Left cardiac atrium (tissue), 4 donors: ENCODE results near the gene ABAT. TPM values are rescaled to one million over a fixed set of nuclear protein-coding genes. Genes with fewer than 3 reads are reported as not detected.

Experiments
- ATAC-seq, 2 donors: fragments of 200-7000 bp; cut with Tn5 transposase; one replicate each; pipeline ENCODE4 v1.9.1; 2020; ENCODE audit warnings: mild to moderate bottlenecking in 2 of 2, moderate library complexity in 2 of 2
- DNase-seq: peaks from one replicate; pipeline ENCODE4 v3.0.0-alpha.2; 2020
- intact Hi-C, 2 donors: fragments of 100-400 bp; cut with DNase I; formaldehyde crosslinking; loops; one replicate each; pipeline versions ENCODE4 v1.14.1 to v1.15.1; 2022 to 2023
- total RNA-seq, 2 donors: library from RNA; stranded (reverse); fragmentation: NEBNext Ultra II Directional; extraction: Animal tissue kit (Norgen Biotek cat#: 25700); gene quantifications; one replicate each; pipeline ENCODE4 v1.2.1, GENCODE V29; 2021
- donor health status: DM: no; HTN: yes; CAD: no.
- donor health status: DM: no; HTN: yes; CAD: no; lungs with severe emphysema.
- donor health status: DM: yes; HTN: yes; CAD: no.
- donor health status: Dilated cardiomyopathy.

ABAT gene
- total RNA-seq, 2 donors from 2014 or later, result 4.2 to 5.0 TPM

- no peak for DNase-seq
- intact Hi-C loops, result no loop called here
- no peak for ATAC-seq
Observed at GRCh38 chr16:8712589-8713361, 38.4 kb downstream of the ABAT start.

GRCh38 chr16:8713635-8714172 lies 39.3 kb downstream of the ABAT start:
- intact Hi-C loops, result no loop called here
- DNase-seq, result no peak
- ATAC-seq, result peak in 1 of 2 donors; percentile 30

GRCh38 chr16:8714174-8714573 lies 39.8 kb downstream of the ABAT start:
- peak; percentile 32 to 76 for ATAC-seq
- DNase-seq, result no peak
- intact Hi-C loops, result no loop called here

- ATAC-seq (peak in 1 of 2 donors; percentile 29), DNase-seq (no peak)
- intact Hi-C loops, result no loop called here
Observed at GRCh38 chr16:8714807-8715206, 40.4 kb downstream of the ABAT start.

- intact Hi-C loops, result no loop called here
Observed at GRCh38 chr16:8716052-8716451, 41.6 kb downstream of the ABAT start.

GRCh38 chr16:8716592-8716991 lies 42.2 kb downstream of the ABAT start:
- intact Hi-C loops, result no loop called here
- no peak for ATAC-seq
- DNase-seq, result no peak

More at GRCh38 chr16:8716052-8716451, 41.6 kb downstream of the ABAT start:
- ATAC-seq, result no peak
- no peak for DNase-seq

- ATAC-seq (no peak), DNase-seq (no peak)
- intact Hi-C loops, result no loop called here
Observed at GRCh38 chr16:8717469-8717868, 43.1 kb downstream of the ABAT start.

GRCh38 chr16:8717892-8718415 lies 43.5 kb downstream of the ABAT start:
- intact Hi-C loops, result no loop called here
- DNase-seq (no peak), ATAC-seq (no peak)

- no peak for DNase-seq
- intact Hi-C loops, result no loop called here
- ATAC-seq, result no peak
Observed at GRCh38 chr16:8718851-8719680, 44.6 kb downstream of the ABAT start.

GRCh38 chr16:8720080-8720966 lies 45.9 kb downstream of the ABAT start:
- intact Hi-C loops, result no loop called here
- ATAC-seq, result peak; percentile 29 to 41
- no peak for DNase-seq

GRCh38 chr16:8720967-8721308 lies 46.5 kb downstream of the ABAT start:
- DNase-seq (no peak), ATAC-seq (no peak)
- intact Hi-C loops, result no loop called here

GRCh38 chr16:8721336-8722024 lies 47.1 kb downstream of the ABAT start:
- intact Hi-C loops, result no loop called here
- DNase-seq (no peak), ATAC-seq (no peak)

- intact Hi-C loops, result no loop called here
- no peak for ATAC-seq
Observed at GRCh38 chr16:8722025-8722348, 47.6 kb downstream of the ABAT start.

GRCh38 chr16:8725513-8726178 lies 51.2 kb downstream of the ABAT start:
- no peak for ATAC-seq
- no peak for DNase-seq
- intact Hi-C loops, result no loop called here

More at GRCh38 chr16:8722025-8722348, 47.6 kb downstream of the ABAT start:
- DNase-seq, result no peak

- intact Hi-C loops, result no loop called here
- ATAC-seq (no peak), DNase-seq (no peak)
Observed at GRCh38 chr16:8727131-8727806, 52.9 kb downstream of the ABAT start.

GRCh38 chr16:8727857-8728618 lies 53.6 kb downstream of the ABAT start:
- DNase-seq (no peak), ATAC-seq (no peak)
- intact Hi-C loops, result no loop called here
